GM12878 (cell line): ENCODE measurements around the gene BBS9. TPM values are rescaled to one million over a fixed set of nuclear protein-coding genes. Genes with fewer than 3 reads are reported as not detected.

Experiments used
- ATAC-seq: fragments of 200-7000 bp; cut with Tn5 transposase; 3 replicates; pipeline ENCODE4 v1.9.1; 2020; ENCODE audit warnings: mild to moderate bottlenecking, moderate library complexity
- BruUV-seq: library from RNA; stranded (reverse); fragments of 400-500 nt; replicated peaks from 2 replicates; lab custom pipeline; 2021; lab: Mats Ljungman, UMichigan
- CTCF ChIA-PET: fragments of 300-600 bp; sonication (Branson Sonifier 250); formaldehyde crosslinking; extraction: SDS; loops from one replicate; lab custom pipeline; 2021; ENCODE audit warnings: inconsistent platforms; lab: Yijun Ruan, JAX
- POLR2A ChIA-PET: fragments of 350-600 bp; formaldehyde crosslinking; extraction: SDS; loops from one replicate; lab custom pipeline; 2021; ENCODE audit warnings: inconsistent platforms; lab: Charles Lee
- RAD21 ChIA-PET: fragments of 300-600 bp; sonication (Branson Sonifier 250); formaldehyde crosslinking; loops from one replicate; lab custom pipeline; 2023; ENCODE audit warnings: antibody characterized with exemption; ENCODE audit not compliant: unreplicated experiment; lab: Charles Lee
- SMC1A ChIA-PET: fragments of 300-600 bp; sonication (Branson Sonifier 250); formaldehyde crosslinking; loops from one replicate; lab custom pipeline; 2023; ENCODE audit not compliant: unreplicated experiment, uncharacterized antibody; lab: Charles Lee
- DNase-seq: peaks from one replicate; pipeline ENCODE4 v3.0.0-alpha.2; 2011; ENCODE audit warnings: low read depth, low spot score
- FAIRE-seq: peaks from 3 replicates; lab custom pipeline; 2011; peaks lifted over from hg19 to GRCh38; lab: Jason Lieb, UNC
- H2AFZ ChIP-seq: 2 replicates; pipeline ENCODE4 v1.6.0; 2011; ENCODE audit warnings: low read depth, low read length, control low read depth; ENCODE audit not compliant: control insufficient read depth
- H3K27ac ChIP-seq: 2 replicates; pipeline ENCODE4 v1.5.1; 2011; ENCODE audit warnings: control low read depth; ENCODE audit not compliant: control insufficient read depth, insufficient read depth
- H3K27me3 ChIP-seq, 2 experiments: replicated peaks in 1 of 2; 2 replicates each; pipeline versions ENCODE4 v1.6.0 to v1.6.1; 2011; ENCODE audit warnings: low read length in 1 of 2; ENCODE audit not compliant: control insufficient read depth in 2 of 2, insufficient read depth in 2 of 2
- H3K36me3 ChIP-seq, 2 experiments: 2 replicates each; pipeline ENCODE4 v1.5.1; 2011; ENCODE audit warnings: low read length in 1 of 2; ENCODE audit not compliant: control insufficient read depth in 2 of 2, insufficient read depth in 2 of 2
- H3K4me1 ChIP-seq: 2 replicates; pipeline ENCODE4 v1.6.1; 2011; ENCODE audit warnings: mild to moderate bottlenecking, low read length, moderate library complexity, mixed read lengths; ENCODE audit not compliant: control insufficient read depth, insufficient read depth
- H3K4me2 ChIP-seq: 2 replicates; pipeline ENCODE4 v1.6.0; 2011; ENCODE audit warnings: control low read depth; ENCODE audit not compliant: control insufficient read depth, insufficient read depth
- H3K4me3 ChIP-seq: fragments of 200-600 bp; sonication (generic); 2 replicates; pipeline ENCODE4 v1.5.1; 2016
- H3K79me2 ChIP-seq: 2 replicates; pipeline ENCODE4 v1.6.0; 2011; ENCODE audit warnings: low read length; ENCODE audit not compliant: control insufficient read depth, insufficient read depth
- H3K9ac ChIP-seq: 2 replicates; pipeline ENCODE4 v1.8.0; 2011; ENCODE audit warnings: low read length, control low read depth, mixed read lengths; ENCODE audit not compliant: control insufficient read depth, insufficient read depth
- H3K9me3 ChIP-seq: replicated peaks from 3 replicates; pipeline ENCODE4 v1.5.1; 2011; ENCODE audit warnings: mild to moderate bottlenecking, low read length; ENCODE audit not compliant: control insufficient read depth, insufficient read depth
- H4K20me1 ChIP-seq: 2 replicates; pipeline ENCODE4 v1.6.0; 2011; ENCODE audit not compliant: control insufficient read depth, insufficient read depth
- BMI1 ChIP-seq: fragments of 450-650 bp; IDR thresholded peaks from 2 replicates; pipeline ENCODE4 v1.6.1; 2016; ENCODE audit warnings: mild to moderate bottlenecking, moderate library complexity, borderline replicate concordance
- E2F4 ChIP-seq: IDR thresholded peaks from 2 replicates; pipeline ENCODE4 v1.6.1; 2012; ENCODE audit warnings: low read depth, low read length, improper control_type of control experiment
- EED ChIP-seq: sonication (generic); IDR thresholded peaks from 2 replicates; pipeline ENCODE4 v1.6.1; 2016; ENCODE audit warnings: antibody characterized with exemption, low read depth
- EGR1 ChIP-seq, 2 experiments: IDR thresholded peaks; 1 replicate in 1 of 2; 2 replicates in 1 of 2; pipeline ENCODE4 v1.6.1; 2011 to 2012; ENCODE audit warnings: low read depth in 2 of 2, low read length in 2 of 2, borderline replicate concordance in 1 of 2, mild to moderate bottlenecking in 1 of 2, moderate library complexity in 1 of 2
- ETV6 ChIP-seq, 2 experiments: fragments of 450-650 bp in 1 of 2; IDR thresholded peaks in 1 of 2; conservative IDR thresholded peaks in 1 of 2; 2 replicates each; pipeline ENCODE4 v1.6.1; 2014; ENCODE audit warnings: antibody characterized with exemption in 1 of 2, borderline replicate concordance in 1 of 2, low read depth in 1 of 2, mild to moderate bottlenecking in 1 of 2, moderate library complexity in 1 of 2
- IRF4 ChIP-seq: IDR thresholded peaks from 2 replicates; pipeline ENCODE4 v1.6.1; 2011; ENCODE audit warnings: low read depth, low read length
- MTA2 ChIP-seq: fragments of 450-650 bp; IDR thresholded peaks from 2 replicates; pipeline ENCODE4 v1.6.1; 2016; ENCODE audit warnings: low read depth, mild to moderate bottlenecking, moderate library complexity
- MTA3 ChIP-seq: IDR thresholded peaks from 2 replicates; pipeline ENCODE4 v1.6.1; 2012; ENCODE audit warnings: low read length, inconsistent platforms, borderline replicate concordance
- NR2C1 ChIP-seq: fragments of 450-650 bp; IDR thresholded peaks from 2 replicates; pipeline ENCODE4 v1.6.1; 2017; ENCODE audit warnings: antibody characterized with exemption, mild to moderate bottlenecking, moderate library complexity
- NR2C2 ChIP-seq: IDR thresholded peaks from 2 replicates; pipeline ENCODE4 v1.6.1; 2011; ENCODE audit warnings: borderline replicate concordance, low read depth; ENCODE audit not compliant: control insufficient read depth, insufficient read length
- POLR2A ChIP-seq: IDR thresholded peaks from 2 replicates; pipeline ENCODE4 v1.6.1; 2011; ENCODE audit warnings: low read depth, mild to moderate bottlenecking, low read length
- RB1 ChIP-seq: fragments of 450-650 bp; formaldehyde crosslinking; IDR thresholded peaks from 2 replicates; pipeline ENCODE4 v1.6.1; 2017; ENCODE audit warnings: mild to moderate bottlenecking, borderline replicate concordance
- SIX5 ChIP-seq: IDR thresholded peaks from 2 replicates; pipeline ENCODE4 v1.6.1; 2011; ENCODE audit warnings: mild to moderate bottlenecking, low read depth, low read length, moderate library complexity; ENCODE audit not compliant: severe bottlenecking
- SMC3 ChIP-seq: IDR thresholded peaks from 2 replicates; pipeline ENCODE4 v1.6.1; 2011; ENCODE audit warnings: low read length, improper control_type of control experiment, borderline replicate concordance
- TCF12 ChIP-seq: IDR thresholded peaks from 2 replicates; pipeline ENCODE4 v1.6.1; 2011; ENCODE audit warnings: low read depth, mild to moderate bottlenecking, low read length
- TCF7 ChIP-seq: IDR thresholded peaks from 2 replicates; pipeline ENCODE4 v1.6.1; 2014; ENCODE audit warnings: antibody characterized with exemption, borderline replicate concordance
- YBX1 ChIP-seq: fragments of 450-650 bp; IDR thresholded peaks from 2 replicates; pipeline ENCODE4 v1.6.1; 2016; ENCODE audit warnings: antibody characterized with exemption
- WGBS: methylation state at CpG from one replicate; pipeline ENCODE4 v1.1.6; 2016; ENCODE audit warnings: low lambda C conversion rate; ENCODE audit not compliant: insufficient replicate concordance, insufficient coverage; ENCODE audit errors: missing lambda C conversion rate; 5-methylcytosine and 5-hydroxymethylcytosine counted together
- in situ Hi-C: fragments of 300-500 bp; cut with MboI; formaldehyde crosslinking; loops from 9 replicates; pipeline ENCODE4 v1.14.3; 2018; ENCODE audit warnings: mixed read lengths
- intact Hi-C: fragments of 100-400 bp; cut with micrococcal nuclease; formaldehyde crosslinking; loops from one replicate; pipeline ENCODE4 v1.14.2; 2022; ENCODE audit not compliant: unreplicated experiment
- polyA plus RNA-seq, 11 experiments: library from polyadenylated mRNA; depleted of rRNA in 4 of 11; unstranded in 6 of 11; stranded (reverse) in 5 of 11; fragments of >200 nt; fragmentation: Nextera tagmentation in 4 of 11; fragmentation: Illumina TruSeq in 1 of 11; extraction: Ambion mirVana in 4 of 11; extraction: Trizol in 1 of 11; gene quantifications; 1 replicate in 1 of 11; 2 replicates in 10 of 11; pipeline versions ENCODE4 v1.2.1 to v1.2.3, GENCODE V29; 2011 to 2016; ENCODE audit warnings: inconsistent platforms in 2 of 11, missing spikeins in 2 of 11, low read depth in 1 of 11
- total RNA-seq, 4 experiments: library from RNA; depleted of rRNA in 3 of 4; stranded (reverse); fragments of >200 nt in 3 of 4; fragmentation: Illumina TruSeq in 1 of 4; extraction: Trizol in 1 of 4; gene quantifications; 2 replicates each; pipeline versions ENCODE4 v1.2.1 to v1.2.3, GENCODE V29; 2013 to 2021
- TF ChIP-seq, protein P1 (sequence below): fragments of 450-650 bp; IDR thresholded peaks from 2 replicates; pipeline ENCODE4 v1.6.1; 2017; ENCODE audit warnings: borderline replicate concordance
- TF ChIP-seq, protein P2 (sequence below): fragments of 450-650 bp; formaldehyde crosslinking; IDR thresholded peaks from 2 replicates; pipeline ENCODE4 v1.5.0; 2022; ENCODE audit warnings: mild to moderate bottlenecking, missing genetic modification characterization

The BBS9 gene
- total and polyA plus RNA-seq, 10 of the 15 experiments (the other 5 are each of a cell fraction or from before 2014, with no cell fraction given) = 1.2 to 5.6 (median 2.3) TPM

DNA sequence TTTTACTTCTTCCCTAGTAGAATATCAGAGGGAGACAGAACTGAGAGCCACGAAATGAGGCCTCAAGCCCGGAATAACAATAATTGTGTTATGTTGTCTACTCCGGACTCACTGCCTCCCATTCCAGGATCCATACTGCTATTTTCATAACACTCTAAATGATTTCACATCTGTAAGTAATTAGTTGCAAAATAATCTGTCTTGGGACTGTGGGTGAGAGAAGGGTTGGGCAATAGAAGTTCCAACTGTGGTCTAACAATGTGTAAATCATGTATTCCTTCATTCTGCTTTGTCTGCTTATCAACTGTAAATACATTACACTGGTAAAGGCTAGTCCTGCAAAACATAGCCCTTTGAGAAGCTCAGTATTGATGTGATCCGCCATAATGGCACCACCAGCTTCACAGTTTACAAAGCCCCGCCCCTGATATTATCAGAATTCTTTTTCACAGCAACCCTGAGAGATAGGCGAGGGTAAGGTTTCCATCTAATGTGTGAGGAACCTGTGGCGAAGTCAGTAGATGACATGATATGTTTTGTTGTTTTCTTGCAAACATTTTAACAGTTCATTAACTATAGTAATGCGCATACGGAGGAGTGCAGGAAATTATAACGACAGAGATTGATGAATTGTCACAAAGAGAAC lies 510.3 kb downstream of the BBS9 start (continued):
- TF ChIP-seq IRF4 (no peak), YBX1 (no peak), BMI1 (no peak), NR2C1 (no peak)

- no TSS peak for BruUV-seq
- TF ChIP-seq SMC3 (no peak), NR2C2 (no peak), MTA3 (no peak), MTA2 (no peak), ETV6 (conservative IDR thresholded peaks at IDR 0.05 in 1 of 2, IDR thresholded peaks at IDR 0.05 in 1 of 2; ENCODE audit: borderline replicate concordance in 1 of 2, low read depth in 1 of 2) (no peak), POLR2A (no peak), TCF7 (no peak), EGR1 (IDR thresholded peaks at IDR 0.05; ENCODE audit: borderline replicate concordance in 1 of 2, low read depth in 2 of 2, low read length in 2 of 2) (no peak), TCF12 (no peak), RB1 (no peak), SIX5 (no peak), EED (no peak), E2F4 (no peak)
- TF ChIP-seq, protein P1, sequence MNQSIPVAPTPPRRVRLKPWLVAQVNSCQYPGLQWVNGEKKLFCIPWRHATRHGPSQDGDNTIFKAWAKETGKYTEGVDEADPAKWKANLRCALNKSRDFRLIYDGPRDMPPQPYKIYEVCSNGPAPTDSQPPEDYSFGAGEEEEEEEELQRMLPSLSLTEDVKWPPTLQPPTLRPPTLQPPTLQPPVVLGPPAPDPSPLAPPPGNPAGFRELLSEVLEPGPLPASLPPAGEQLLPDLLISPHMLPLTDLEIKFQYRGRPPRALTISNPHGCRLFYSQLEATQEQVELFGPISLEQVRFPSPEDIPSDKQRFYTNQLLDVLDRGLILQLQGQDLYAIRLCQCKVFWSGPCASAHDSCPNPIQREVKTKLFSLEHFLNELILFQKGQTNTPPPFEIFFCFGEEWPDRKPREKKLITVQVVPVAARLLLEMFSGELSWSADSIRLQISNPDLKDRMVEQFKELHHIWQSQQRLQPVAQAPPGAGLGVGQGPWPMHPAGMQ = no peak
- TF ChIP-seq, protein P2, sequence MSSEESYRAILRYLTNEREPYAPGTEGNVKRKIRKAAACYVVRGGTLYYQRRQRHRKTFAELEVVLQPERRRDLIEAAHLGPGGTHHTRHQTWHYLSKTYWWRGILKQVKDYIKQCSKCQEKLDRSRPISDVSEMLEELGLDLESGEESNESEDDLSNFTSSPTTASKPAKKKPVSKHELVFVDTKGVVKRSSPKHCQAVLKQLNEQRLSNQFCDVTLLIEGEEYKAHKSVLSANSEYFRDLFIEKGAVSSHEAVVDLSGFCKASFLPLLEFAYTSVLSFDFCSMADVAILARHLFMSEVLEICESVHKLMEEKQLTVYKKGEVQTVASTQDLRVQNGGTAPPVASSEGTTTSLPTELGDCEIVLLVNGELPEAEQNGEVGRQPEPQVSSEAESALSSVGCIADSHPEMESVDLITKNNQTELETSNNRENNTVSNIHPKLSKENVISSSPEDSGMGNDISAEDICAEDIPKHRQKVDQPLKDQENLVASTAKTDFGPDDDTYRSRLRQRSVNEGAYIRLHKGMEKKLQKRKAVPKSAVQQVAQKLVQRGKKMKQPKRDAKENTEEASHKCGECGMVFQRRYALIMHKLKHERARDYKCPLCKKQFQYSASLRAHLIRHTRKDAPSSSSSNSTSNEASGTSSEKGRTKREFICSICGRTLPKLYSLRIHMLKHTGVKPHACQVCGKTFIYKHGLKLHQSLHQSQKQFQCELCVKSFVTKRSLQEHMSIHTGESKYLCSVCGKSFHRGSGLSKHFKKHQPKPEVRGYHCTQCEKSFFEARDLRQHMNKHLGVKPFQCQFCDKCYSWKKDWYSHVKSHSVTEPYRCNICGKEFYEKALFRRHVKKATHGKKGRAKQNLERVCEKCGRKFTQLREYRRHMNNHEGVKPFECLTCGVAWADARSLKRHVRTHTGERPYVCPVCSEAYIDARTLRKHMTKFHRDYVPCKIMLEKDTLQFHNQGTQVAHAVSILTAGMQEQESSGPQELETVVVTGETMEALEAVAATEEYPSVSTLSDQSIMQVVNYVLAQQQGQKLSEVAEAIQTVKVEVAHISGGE = no peak
Measured at GRCh38 chr7:33640741-33641140, 511.4 kb downstream of the BBS9 start.

More at GRCh38 chr7:33640741-33641140, 511.4 kb downstream of the BBS9 start:
- intact Hi-C loops = no loop called here
- FAIRE-seq (no peak), DNase-seq (no peak), ATAC-seq (no peak)
- in situ Hi-C loops = no loop called here
- Histone ChIP-seq H3K27ac (no peak overlapping the region), H3K9me3 (no peaks in the 10 kb centered on the region), H3K27me3 (no peaks in the 10 kb centered on the region), H4K20me1 (no peaks in the 10 kb centered on the region), H3K4me1 (no peaks in the 10 kb centered on the region), H2AFZ (no peak overlapping the region), H3K9ac (no peak overlapping the region), H3K36me3 (no peaks in the 10 kb centered on the region), H3K4me2 (no peak overlapping the region), H3K79me2 (no peaks in the 10 kb centered on the region), H3K4me3 (no peak overlapping the region)
- RAD21 ChIA-PET = no interaction called here
- whole genome bisulfite sequencing = 5% methylated on average over 3 of the region's 3 CpGs
- CTCF ChIA-PET = no interaction called here
- POLR2A ChIA-PET = no interaction called here
- SMC1A ChIA-PET = no interaction called here
